ENCODE data around the gene HSBP1L1. TPM values are rescaled to one million over a fixed set of nuclear protein-coding genes. Genes with fewer than 3 reads are reported as not detected.

Gene HSBP1L1
- total RNA-seq, 4 donors from 2014 or later = 10.4 to 26.3 (median 19.4) TPM

GRCh38 chr18:79952996-79953559 is 11.4 kb upstream of the HSBP1L1 start:
- TF ChIP-seq CTCF (IDR thresholded peaks at IDR 0.05; ENCODE audit: low read depth) = no peak

- no peak for TF ChIP-seq CTCF (IDR thresholded peaks at IDR 0.05; ENCODE audit: low read depth)
Measured at GRCh38 chr18:79953971-79954651, 10.3 kb upstream of the HSBP1L1 start.

GRCh38 chr18:79954791-79955190 is 9.7 kb upstream of the HSBP1L1 start:
- no peak for TF ChIP-seq CTCF (IDR thresholded peaks at IDR 0.05; ENCODE audit: low read depth)

GRCh38 chr18:79955302-79956075 is 9.0 kb upstream of the HSBP1L1 start:
- no peak for TF ChIP-seq CTCF (IDR thresholded peaks at IDR 0.05; ENCODE audit: low read depth)

GRCh38 chr18:79956276-79956675 is 8.2 kb upstream of the HSBP1L1 start:
- no peak for TF ChIP-seq CTCF (IDR thresholded peaks at IDR 0.05; ENCODE audit: low read depth)

GRCh38 chr18:79958981-79959380 is 5.5 kb upstream of the HSBP1L1 start:
- TF ChIP-seq CTCF (IDR thresholded peaks at IDR 0.05; ENCODE audit: low read depth) = no peak

- no peak for TF ChIP-seq CTCF (IDR thresholded peaks at IDR 0.05; ENCODE audit: low read depth)
Measured at GRCh38 chr18:79960921-79961526, 3.4 kb upstream of the HSBP1L1 start.
